ENCODE data around the gene ZBTB3.

- TF ChIP-seq CTCF (IDR thresholded peaks at IDR 0.05) (peak in 4 of 5 experiments; percentile 6 to 51 (median 34)), POLR2AphosphoS5 (IDR thresholded peaks at IDR 0.05) (peak; percentile 99 to 100 (median 100)), POLR2A (IDR thresholded peaks at IDR 0.05) (peak; percentile 99), EP300 (IDR thresholded peaks at IDR 0.05; ENCODE audit: low read depth) (no peak)
Measured at GRCh38 chr11:62787005-62787759, 33.2 kb upstream of the ZBTB3 start, which contains the start of gene TMEM179B.
